GM18520 (cell line): ENCODE results near the gene NF1.

Source experiments
- ATAC-seq: cut with Tn5 transposase; IDR thresholded peaks from one replicate; pipeline ENCODE4 v1.9.1; 2021; ENCODE audit not compliant: unreplicated experiment

NF1 gene

GRCh38 chr17:31397256-31397939, 302.6 kb downstream of the NF1 start:
- no peak for ATAC-seq

GRCh38 chr17:31398381-31399311, 303.9 kb downstream of the NF1 start:
- ATAC-seq, result no peak

- no peak for ATAC-seq
Measured at GRCh38 chr17:31400481-31400950, 305.7 kb downstream of the NF1 start.

GRCh38 chr17:31401456-31402254, 306.9 kb downstream of the NF1 start:
- ATAC-seq, result no peak

GRCh38 chr17:31404028-31404949, 309.5 kb downstream of the NF1 start:
- ATAC-seq, result no peak

- no peak for ATAC-seq
Measured at GRCh38 chr17:31405890-31406371, 311.2 kb downstream of the NF1 start.

- ATAC-seq, result no peak
Measured at GRCh38 chr17:31408586-31408985, 313.8 kb downstream of the NF1 start.

- ATAC-seq, result no peak
Measured at GRCh38 chr17:31411707-31412285, 317.0 kb downstream of the NF1 start.

- no peak for ATAC-seq
Measured at GRCh38 chr17:31412511-31412910, 317.7 kb downstream of the NF1 start.

GRCh38 chr17:31413081-31413799, 318.5 kb downstream of the NF1 start:
- no peak for ATAC-seq

GRCh38 chr17:31413874-31414549, 319.2 kb downstream of the NF1 start:
- no peak for ATAC-seq

- no peak for ATAC-seq
Measured at GRCh38 chr17:31414550-31414918, 319.8 kb downstream of the NF1 start.

GRCh38 chr17:31415004-31415454, 320.3 kb downstream of the NF1 start:
- no peak for ATAC-seq

GRCh38 chr17:31415640-31416502, 321.1 kb downstream of the NF1 start:
- ATAC-seq, result no peak

- no peak for ATAC-seq
Measured at GRCh38 chr17:31416503-31416923, 321.7 kb downstream of the NF1 start.

- ATAC-seq, result no peak
Measured at GRCh38 chr17:31417051-31417792, 322.4 kb downstream of the NF1 start.
